Stimulated activated effector memory CD8-positive, alpha-beta T cell treated with anti-CD3 and anti-CD28 coated beads, Interleukin-12 subunit alpha, Interleukin-12 subunit beta, amount 100 ng/mL, for 72 hours (primary cell): ENCODE data around the gene ATP6V0B.
A peak's percentile ranks its signal among the peaks of the same experiment; 100 is the strongest.

Source experiments
- ATAC-seq: fragments of 150-1000 bp; cut with Tn5 transposase; 2 replicates; pipeline ENCODE4 v1.10.0; 2021
- DNase-seq, 2 donors: peaks; one replicate each; pipeline ENCODE4 v3.0.0; 2021 to 2022; ENCODE audit warnings: low spot score in 2 of 2
- H3K27ac Mint-ChIP-seq: one replicate; pipeline ENCODE4 v1.8.0; 2022; ENCODE audit warnings: mild to moderate bottlenecking, mixed read lengths
- H3K36me3 Mint-ChIP-seq: one replicate; pipeline ENCODE4 v1.8.0; 2022; ENCODE audit warnings: mild to moderate bottlenecking, mixed read lengths
- H3K4me1 Mint-ChIP-seq: one replicate; pipeline ENCODE4 v1.8.0; 2022; ENCODE audit warnings: mixed read lengths
- H3K4me3 Mint-ChIP-seq: one replicate; pipeline ENCODE4 v1.8.0; 2022; ENCODE audit warnings: mild to moderate bottlenecking, mixed read lengths
- H3K9me3 Mint-ChIP-seq: one replicate; pipeline ENCODE4 v1.8.0; 2022; ENCODE audit warnings: mixed read lengths

ATP6V0B gene

DNA sequence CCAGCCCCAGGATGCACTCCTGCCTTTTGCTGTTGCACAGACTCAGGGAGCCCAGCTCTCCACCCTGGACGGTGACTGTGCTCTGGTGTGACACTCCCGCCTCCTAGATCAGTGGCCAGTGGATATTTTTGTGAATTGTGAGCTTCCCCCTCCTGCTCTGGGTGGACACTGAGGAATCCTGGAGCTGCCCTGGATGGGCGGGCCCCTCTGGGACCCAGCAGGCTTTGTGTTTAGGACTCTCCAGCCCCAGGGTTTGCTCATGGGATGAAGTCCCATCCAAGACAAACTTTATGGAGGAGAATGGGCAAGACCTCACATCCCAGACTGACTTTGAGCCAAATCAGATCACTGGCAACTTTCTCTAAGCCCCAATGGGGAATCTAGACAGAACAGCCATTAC lies 40.4 kb downstream of the ATP6V0B start:
- Mint-ChIP-seq H3K27ac (no peak overlapping the region), H3K4me3 (no peak overlapping the region), H3K9me3 (no peaks in the 10 kb centered on the region), H3K36me3 (no peaks in the 10 kb centered on the region), H3K4me1 (no peaks in the 10 kb centered on the region)
- DNase-seq (no peak), ATAC-seq (no peak)

DNA sequence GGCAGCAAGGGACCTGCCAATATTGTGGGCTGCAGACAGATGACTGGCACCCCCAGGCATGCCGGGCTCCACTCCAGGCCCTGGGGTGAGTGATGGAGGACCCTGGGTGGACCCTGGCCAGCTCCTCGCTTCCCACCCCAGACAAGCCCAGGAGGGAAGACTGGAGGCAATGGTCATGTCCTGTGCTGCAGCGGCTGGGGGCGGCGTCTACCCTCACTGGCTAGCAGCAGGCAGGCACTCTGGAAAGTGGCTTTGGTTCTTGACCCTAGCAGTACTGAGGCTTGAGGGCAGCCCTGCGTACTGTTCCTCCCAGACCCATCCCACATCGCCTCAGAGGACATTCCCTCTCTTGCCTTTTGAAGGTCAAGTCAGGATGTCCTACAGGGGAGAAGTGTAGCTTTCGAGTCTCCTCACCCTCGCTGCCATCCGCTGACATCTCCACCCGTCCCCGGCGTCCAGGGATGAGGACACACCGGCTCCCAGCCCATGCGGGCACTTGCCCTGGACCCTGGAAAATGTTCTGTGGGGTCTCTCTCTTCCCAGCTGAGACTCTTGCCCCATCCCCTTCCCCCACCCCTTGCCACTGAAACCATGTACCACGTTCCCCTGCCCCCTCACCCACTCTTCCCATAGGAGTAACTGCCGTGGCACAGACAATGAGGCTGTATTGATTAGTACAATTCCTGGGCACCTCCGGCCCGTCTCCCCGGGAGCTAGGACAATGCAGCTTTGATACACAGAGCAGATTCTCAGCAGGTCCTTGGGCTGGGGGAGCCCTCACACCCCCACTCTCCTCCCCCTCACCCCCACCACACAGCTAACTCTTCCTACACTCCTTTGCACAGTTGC lies 41.5 kb downstream of the ATP6V0B start:
- Mint-ChIP-seq H3K36me3 (no peaks in the 10 kb centered on the region), H3K4me3 (no peak overlapping the region), H3K4me1 (no peaks in the 10 kb centered on the region), H3K27ac (no peak overlapping the region), H3K9me3 (no peaks in the 10 kb centered on the region)
- ATAC-seq (no peak), DNase-seq (no peak)

DNA sequence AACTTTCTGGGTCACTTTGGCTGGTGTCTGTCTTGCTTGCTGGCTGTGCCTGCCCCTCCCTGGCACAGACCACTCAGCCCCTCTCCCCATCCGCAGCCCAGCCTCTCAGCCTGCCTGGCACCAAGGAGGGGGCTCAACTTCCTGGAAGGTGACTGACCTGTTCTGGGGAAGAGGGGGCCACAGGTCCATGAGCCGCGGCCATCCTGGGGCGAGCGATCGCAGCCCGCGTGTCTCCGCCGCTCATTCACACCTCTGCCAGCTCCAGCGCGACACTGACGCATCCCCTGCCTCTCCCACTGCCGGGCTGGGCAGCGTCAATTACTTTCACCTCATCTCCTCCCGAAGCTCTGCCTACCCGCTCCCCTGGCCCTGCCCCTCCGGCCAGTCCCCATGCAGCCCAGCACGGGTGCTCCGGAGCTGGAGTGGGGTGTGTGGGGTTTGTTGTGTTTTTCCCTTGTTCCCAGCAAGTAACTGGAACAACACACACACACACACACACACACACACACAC lies 42.2 kb downstream of the ATP6V0B start:
- Mint-ChIP-seq H3K4me1 (no peaks in the 10 kb centered on the region), H3K4me3 (no peak overlapping the region), H3K36me3 (no peaks in the 10 kb centered on the region), H3K9me3 (no peaks in the 10 kb centered on the region), H3K27ac (no peak overlapping the region)
- DNase-seq (no peak), ATAC-seq (no peak)

DNA sequence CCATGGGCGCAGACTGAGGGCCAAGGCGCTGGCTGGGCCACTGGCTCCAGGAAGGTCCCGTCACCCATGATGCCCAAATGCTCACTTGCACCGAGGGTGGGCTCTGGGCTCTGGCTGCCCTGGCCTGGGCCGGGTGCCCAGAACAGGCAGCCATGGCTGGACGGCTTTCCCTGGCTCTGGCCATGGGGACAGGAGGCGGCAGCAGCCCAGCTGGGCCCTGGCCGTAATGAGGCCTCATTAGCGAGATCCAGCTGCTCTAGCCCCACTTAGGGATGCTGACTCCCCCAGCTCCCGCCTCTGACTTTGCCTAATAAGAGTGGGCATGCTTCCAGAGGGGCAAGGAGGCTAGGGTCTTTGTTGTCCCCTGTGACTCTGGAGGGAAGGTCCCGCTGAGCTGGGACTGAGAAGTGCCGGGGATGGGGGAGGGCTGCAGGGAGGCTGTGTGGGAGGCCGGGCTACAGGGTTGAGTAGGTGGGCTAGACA lies 44.7 kb downstream of the ATP6V0B start:
- Mint-ChIP-seq H3K4me1 (no peaks in the 10 kb centered on the region), H3K9me3 (no peaks in the 10 kb centered on the region), H3K36me3 (no peaks in the 10 kb centered on the region), H3K27ac (no peak overlapping the region), H3K4me3 (no peak overlapping the region)
- DNase-seq = no peak
- no peak for ATAC-seq

DNA sequence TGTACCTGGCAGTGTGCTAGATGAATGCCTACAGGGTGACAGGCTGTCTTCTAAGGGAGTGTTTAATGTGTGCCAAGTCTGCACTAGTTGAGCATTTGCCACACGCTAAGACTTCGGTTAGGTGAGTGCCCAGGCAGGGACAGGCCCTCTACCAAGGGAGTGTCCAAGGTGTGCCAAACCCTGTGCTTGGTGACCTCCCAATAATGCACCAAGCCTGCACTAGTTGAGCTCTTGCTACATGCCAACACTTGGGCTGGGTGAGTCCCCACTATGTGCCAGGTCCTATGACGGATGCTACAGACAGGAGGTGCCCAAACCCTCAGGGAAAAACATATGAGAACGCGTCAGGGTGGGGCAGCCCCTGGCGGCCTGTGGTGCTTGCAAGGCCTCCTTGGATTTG lies 45.7 kb downstream of the ATP6V0B start:
- H3K4me1 Mint-ChIP-seq = no peaks in the 10 kb centered on the region
- no peaks in the 10 kb centered on the region for H3K9me3 Mint-ChIP-seq
- ATAC-seq (no peak), DNase-seq (no peak)
- no peak overlapping the region for H3K4me3 Mint-ChIP-seq
- no peaks in the 10 kb centered on the region for H3K36me3 Mint-ChIP-seq
- H3K27ac Mint-ChIP-seq = no peak overlapping the region

DNA sequence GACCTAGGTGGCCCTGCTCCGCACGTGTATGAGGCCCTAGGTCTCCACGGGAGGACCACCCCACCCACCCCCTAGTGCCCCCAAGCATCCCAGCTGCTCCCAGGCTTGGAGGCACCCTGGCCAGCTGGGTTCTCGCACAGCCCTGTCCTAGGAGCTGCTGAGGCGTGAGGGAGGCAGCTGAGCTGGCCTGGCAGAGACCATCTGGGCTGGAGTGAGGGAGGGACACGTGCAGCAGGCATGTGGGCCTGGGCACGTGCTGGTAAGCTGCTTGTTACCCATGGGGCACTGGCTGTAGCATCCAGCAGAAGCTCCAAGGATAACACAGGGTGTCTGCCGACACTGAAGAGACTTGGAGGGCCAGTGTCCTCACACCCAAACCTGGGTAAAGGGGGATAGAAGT lies 46.4 kb downstream of the ATP6V0B start:
- H3K9me3 Mint-ChIP-seq = no peaks in the 10 kb centered on the region

DNA sequence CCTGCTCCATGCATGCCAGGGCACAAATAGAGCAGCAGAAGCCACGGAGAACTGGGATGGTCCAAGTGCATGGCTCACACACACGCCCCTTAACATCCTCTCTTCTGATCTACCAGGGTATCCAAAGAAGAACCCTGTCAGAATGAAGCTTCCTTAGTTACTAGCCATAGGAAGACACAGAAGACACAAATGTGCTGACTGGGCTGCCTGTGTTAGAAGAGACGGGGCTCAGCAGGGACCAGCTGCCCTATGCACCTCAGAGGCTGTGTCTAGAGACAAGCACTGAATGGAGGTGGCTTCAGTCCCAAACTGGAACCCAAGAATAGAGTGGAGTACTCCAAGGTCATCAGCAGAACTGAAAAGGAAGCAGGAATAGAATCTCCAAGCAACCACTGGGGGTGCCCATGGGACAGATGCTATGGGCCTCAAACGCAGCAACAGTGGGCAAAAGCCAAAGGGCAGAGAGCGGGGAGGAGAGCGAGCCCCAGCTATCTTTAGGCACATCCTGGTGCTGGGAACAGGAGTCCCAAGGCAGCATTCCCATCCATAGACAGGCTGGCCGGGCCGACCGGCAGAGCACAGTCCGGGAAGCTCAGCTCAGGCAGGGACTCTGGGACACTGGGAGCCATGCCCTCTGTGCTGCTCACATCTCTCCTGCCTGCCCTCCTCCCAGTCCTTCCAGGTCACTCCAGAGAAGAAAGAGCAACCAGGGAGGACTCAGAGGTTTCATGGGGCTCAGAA lies 47.0 kb downstream of the ATP6V0B start:
- Mint-ChIP-seq H3K36me3 (no peaks in the 10 kb centered on the region), H3K4me1 (no peaks in the 10 kb centered on the region), H3K27ac (no peak overlapping the region), H3K9me3 (no peaks in the 10 kb centered on the region), H3K4me3 (no peak overlapping the region)
- peak; percentile 9 for ATAC-seq
- DNase-seq = no peak

More for the DNA sequence above, 46.4 kb downstream of the ATP6V0B start:
- H3K36me3 Mint-ChIP-seq = no peaks in the 10 kb centered on the region
- H3K4me1 Mint-ChIP-seq = no peaks in the 10 kb centered on the region
- H3K27ac Mint-ChIP-seq = no peak overlapping the region
- ATAC-seq (no peak), DNase-seq (no peak)
- no peak overlapping the region for H3K4me3 Mint-ChIP-seq

DNA sequence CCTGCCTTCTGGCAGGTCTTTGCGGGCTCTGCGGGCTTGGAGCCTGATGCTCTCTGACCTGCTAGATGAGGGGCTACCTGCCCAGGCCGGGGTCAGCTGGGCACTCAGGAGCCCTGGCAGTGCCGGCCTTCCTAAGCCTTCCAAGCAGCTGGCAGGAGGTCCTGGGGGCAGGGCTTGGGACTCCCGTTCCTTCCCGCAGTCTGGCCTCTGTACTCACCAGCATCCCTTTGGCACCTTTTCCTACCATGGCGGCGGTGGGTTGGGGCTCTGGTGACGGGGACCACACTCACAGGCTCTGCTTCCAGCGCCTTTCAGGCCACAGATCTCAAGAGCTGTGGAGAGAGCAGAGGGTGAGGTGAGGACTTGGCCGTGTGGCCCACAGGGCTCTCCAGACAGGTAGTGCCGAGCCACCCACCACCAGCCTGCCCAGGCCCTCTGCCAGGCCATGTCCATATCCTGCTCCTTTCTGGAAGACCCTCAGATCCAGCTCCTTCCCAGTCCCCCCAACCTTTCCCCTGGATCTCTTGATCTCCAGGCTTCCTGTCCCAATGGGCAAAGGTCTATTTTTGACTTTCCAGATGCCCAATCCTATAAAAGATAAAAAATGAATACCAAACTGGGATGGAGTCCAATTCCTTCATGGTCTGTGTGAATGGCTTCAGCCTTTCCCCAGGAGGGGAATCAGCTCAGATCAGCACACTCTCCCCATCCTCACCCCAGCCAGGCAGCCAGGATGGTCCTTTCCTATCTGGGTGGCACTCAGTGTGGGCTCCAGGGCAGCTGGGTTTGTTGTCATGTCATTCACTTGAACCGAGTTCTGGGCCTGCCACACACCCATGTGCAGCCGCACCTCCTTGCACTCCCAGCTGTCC lies 49.5 kb downstream of the ATP6V0B start:
- Mint-ChIP-seq H3K36me3 (no peaks in the 10 kb centered on the region), H3K27ac (no peak overlapping the region)

DNA sequence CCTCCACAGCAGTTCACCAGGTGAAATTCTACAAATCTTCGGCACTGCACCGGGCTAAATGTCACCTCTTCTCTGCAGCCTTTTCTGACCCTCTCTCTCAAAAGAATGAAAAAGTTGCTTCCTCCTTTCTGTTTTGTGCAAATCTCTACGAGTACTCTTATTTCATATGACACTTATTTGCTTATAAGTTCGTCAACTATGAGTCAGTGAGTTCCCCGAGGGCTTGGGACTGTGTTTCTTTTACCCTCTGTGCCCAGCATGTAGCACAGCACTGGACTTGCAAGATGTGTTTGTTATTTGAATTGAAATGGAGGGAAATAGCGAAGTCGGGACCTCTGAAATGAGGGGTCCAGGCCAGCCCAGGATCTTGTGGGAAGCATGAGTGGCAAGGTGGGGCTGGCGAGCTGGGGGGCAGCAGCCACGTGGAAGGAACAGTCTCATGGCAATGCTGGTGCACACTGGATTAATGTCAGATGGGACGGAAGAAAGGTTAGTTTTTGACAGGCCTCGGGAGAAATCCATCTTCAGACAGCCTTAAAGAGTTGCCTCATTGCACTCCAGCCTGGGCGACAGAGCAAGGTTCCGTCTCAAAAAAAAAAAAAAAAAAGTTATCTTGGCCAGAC lies 50.3 kb downstream of the ATP6V0B start:
- Mint-ChIP-seq H3K27ac (no peak overlapping the region), H3K9me3 (no peaks in the 10 kb centered on the region), H3K4me3 (no peak overlapping the region), H3K36me3 (no peaks in the 10 kb centered on the region), H3K4me1 (peaks cover 23% of the 10 kb centered on the region)
- no peak for ATAC-seq
- DNase-seq = no peak

More for the DNA sequence above, 49.5 kb downstream of the ATP6V0B start:
- no peak overlapping the region for H3K4me3 Mint-ChIP-seq
- H3K9me3 Mint-ChIP-seq = no peaks in the 10 kb centered on the region
- DNase-seq (no peak), ATAC-seq (no peak)
- peaks cover 16% of the 10 kb centered on the region for H3K4me1 Mint-ChIP-seq

DNA sequence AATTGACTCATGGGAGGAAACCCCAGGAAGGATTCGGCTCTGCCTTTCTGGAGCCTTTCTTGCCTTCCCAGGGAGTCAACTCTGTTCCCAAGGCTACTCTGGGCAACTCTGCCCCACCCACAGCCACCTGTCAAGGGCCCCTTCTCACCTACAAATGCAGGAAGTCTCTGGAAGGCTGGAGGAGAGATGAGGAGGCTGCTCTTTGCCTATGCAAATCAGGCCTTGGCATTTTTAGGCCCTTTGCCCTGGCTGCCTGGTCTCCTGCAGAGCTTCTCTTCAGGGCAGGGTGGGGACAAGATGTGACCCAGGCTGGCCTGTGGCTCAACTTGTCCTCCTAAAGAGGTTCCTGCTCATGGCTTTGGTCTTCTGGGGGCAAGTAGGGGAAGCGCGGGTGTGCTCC lies 51.1 kb downstream of the ATP6V0B start:
- no peak overlapping the region for H3K4me3 Mint-ChIP-seq
- H3K9me3 Mint-ChIP-seq = no peaks in the 10 kb centered on the region
- H3K27ac Mint-ChIP-seq = no peak overlapping the region
- H3K36me3 Mint-ChIP-seq = no peaks in the 10 kb centered on the region
- DNase-seq = no peak
- H3K4me1 Mint-ChIP-seq = peaks cover 24% of the 10 kb centered on the region
- no peak for ATAC-seq

DNA sequence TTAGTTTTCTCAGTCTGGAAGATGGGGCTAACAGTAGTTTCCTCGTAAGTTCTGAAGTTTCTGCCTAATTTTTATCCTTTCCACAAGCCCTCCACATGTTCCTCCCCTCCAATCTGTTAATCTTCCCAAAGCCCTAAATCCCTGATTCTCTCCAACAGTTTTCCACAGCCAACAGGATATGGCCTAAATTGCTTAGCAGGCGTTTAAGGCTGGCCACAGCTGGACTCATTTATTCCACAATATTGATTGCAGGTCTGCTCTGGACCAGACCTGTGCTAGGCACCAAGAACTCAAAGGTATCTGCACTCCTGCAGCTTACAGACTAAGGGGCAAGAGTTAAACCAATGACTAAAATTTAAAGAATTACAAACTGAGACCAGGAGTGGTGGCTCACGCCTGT lies 52.6 kb downstream of the ATP6V0B start:
- Mint-ChIP-seq H3K27ac (peak overlapping the region; percentile 35), H3K9me3 (no peaks in the 10 kb centered on the region), H3K4me1 (peaks cover 36% of the 10 kb centered on the region), H3K36me3 (peaks cover 12% of the 10 kb centered on the region), H3K4me3 (no peak overlapping the region)
- ATAC-seq (no peak), DNase-seq (no peak)
